Hindlimb muscle (tissue), 1 donor: ENCODE results near the gene B3GNT4. TPM values are rescaled to one million over a fixed set of nuclear protein-coding genes. Genes with fewer than 3 reads are reported as not detected.
"Not testable (repeated sequence)": the region's sequence is repeated elsewhere in the genome, so short reads cannot be mapped to it uniquely, and the experiment has no call there.

Source experiments
- DNase-seq: peaks from one replicate; pipeline ENCODE4 v3.0.0-alpha.2; 2013
- polyA plus RNA-seq: library from polyadenylated mRNA; unstranded; fragments of 120-200 nt; gene quantifications from one replicate; pipeline ENCODE4 v1.2.1, GENCODE V29; 2013; ENCODE audit not compliant: insufficient read length

Gene B3GNT4
- polyA plus RNA-seq, 1 donor = 0.59 TPM

- peak; percentile 99 for DNase-seq
Measured at GRCh38 chr12:122225683-122226365, 22.3 kb downstream of the B3GNT4 start, which contains the start of gene DIABLO. TSS of gene DIABLO (minus strand) at chr12:122226052. CDS start at chr12:122226014, 38 bp downstream.

- DNase-seq = no peak
Measured at GRCh38 chr12:122226366-122227125, 23.0 kb downstream of the B3GNT4 start.

DNA sequence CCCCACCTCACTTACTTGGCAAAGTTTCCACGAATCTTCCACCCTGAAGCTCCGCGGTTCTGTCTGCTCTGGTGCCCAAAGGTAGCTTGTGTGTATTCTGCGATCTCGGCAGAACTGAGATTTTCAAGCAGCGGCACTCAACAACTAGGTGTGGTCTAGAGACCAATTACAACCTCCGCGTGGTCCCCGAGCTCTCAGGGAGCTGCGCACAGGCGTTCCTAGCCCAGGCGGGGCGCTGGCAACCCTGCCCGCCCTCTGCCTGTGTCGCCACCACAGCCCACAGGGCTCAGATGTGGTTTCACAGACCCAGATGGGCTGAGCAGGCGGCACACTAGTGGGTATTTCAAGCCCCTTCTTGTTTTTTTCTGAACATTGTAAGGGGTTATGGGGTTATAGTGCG, 23.8 kb downstream of the B3GNT4 start:
- no peak for DNase-seq

GRCh38 chr12:122228092-122228491, 24.6 kb downstream of the B3GNT4 start:
- no peak for DNase-seq

GRCh38 chr12:122230798-122231197, 27.3 kb downstream of the B3GNT4 start:
- DNase-seq = no peak

DNA sequence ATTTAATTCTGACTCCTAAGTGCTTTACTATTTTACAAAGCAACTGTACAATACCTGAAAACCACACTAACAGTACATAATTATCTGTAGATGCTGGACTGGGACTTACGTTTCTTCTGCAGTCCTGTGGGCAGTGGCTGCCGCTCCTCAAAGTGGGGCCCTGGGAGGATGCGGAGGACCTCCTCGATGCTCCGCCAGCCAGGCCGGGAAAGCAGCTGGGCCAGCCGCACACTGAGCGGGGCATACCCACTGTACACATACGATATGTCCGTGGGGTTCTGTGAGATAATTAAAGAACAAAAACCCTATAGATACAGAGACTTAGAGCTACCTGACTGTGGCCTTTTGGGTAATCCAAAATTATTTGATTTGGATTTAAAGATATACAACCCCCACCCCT, 29.2 kb downstream of the B3GNT4 start:
- DNase-seq = no peak

DNA sequence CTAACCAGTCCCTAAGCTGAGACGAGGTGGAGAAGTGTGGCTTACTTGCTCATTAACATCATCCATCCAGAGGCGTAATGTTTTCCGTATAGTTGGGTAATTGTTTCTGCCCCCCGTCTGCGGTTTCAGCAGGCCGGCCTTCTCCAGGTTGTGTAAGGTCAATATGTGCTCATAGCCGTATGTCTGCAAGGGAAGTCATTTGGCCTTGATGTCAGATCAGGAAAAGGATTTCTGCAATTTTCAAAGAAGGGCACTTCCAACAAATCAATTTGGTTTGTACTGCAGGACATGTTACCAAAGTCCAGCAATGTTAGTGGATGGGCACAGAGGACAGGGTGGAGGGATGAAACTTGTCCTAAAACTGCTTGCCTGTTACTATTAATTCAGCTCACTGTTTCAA, 32.2 kb downstream of the B3GNT4 start:
- no peak for DNase-seq

- DNase-seq = no peak
Measured at GRCh38 chr12:122238861-122239260, 35.4 kb downstream of the B3GNT4 start.

- DNase-seq = no peak
Measured at GRCh38 chr12:122243965-122244364, 40.5 kb downstream of the B3GNT4 start.

DNA sequence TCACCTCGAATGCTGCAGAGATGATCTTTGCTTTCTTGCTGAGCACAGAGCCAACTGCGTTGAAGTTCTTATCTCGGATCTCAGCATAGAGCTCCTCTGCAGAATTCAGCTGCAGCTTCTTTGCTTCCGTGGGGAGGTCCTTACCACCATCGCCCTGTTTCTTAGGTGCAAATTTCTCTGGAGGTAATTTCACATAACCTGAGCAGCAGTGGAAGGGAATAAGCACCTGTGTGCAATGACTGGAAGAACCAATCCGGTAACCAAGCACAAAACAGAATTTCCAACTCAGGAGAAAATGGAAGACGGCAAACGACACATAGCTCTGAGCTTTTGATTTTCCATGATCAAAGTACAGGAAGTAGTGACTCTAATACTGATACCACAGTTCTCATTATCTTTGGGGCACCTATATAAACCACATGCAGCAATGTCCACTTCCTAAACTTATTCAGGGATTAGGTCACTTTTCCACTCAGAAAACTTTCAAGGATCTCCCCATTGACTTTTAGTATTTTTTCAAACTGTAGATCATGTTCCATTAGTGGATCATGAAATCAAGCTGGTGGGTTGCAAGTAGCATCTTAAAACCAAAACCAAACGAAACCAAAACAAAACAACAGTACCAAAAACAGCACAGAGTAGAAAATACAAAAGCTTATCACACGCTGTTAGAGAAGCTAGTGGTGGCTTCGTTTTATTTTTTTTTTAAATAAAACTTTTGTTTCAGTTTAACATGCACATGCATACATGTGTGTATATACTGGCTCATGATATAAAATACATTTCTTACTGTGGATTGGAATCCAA, 41.3 kb downstream of the B3GNT4 start:
- no peak for DNase-seq

DNA sequence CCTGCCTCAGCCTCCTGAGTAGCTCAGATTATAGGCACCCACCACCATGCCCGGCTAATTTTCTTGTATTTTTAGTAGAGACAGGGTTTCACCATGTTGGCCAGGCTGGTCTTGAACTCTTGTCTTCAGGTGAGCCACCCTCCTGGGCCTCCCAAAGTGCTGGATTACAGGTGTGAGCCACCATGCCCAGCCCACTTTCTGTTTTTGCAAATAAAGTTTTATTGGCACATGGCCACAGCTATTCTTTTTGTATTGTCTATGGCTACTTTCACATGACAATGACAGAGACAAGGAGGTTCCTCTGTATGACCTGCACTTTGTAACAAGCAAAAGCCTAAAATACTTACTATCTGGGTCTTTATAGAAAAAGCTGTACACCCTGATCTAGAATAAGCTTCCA, 42.0 kb downstream of the B3GNT4 start:
- no peak for DNase-seq

GRCh38 chr12:122250047-122250446, 46.5 kb downstream of the B3GNT4 start:
- no peak for DNase-seq

- no peak for DNase-seq
Measured at GRCh38 chr12:122250536-122250935, 47.0 kb downstream of the B3GNT4 start.

- DNase-seq = not testable (repeated sequence)
Measured at GRCh38 chr12:122258462-122258861, 55.0 kb downstream of the B3GNT4 start.

Other genes starting within 250 kb of the B3GNT4 start
- gene BCL7A, start 181.8 kb upstream of the B3GNT4 start, polyA plus RNA-seq = 21.2 TPM
- 36.7 TPM for gene MLXIP, start 125.0 kb upstream of the B3GNT4 start, polyA plus RNA-seq
- not detected for gene IL31, start 29.5 kb upstream of the B3GNT4 start, polyA plus RNA-seq
- not detected for gene LRRC43, start 20.6 kb upstream of the B3GNT4 start, polyA plus RNA-seq
- gene DIABLO, start 22.3 kb downstream of the B3GNT4 start, polyA plus RNA-seq = 28.1 TPM
- gene VPS33A, start 62.8 kb downstream of the B3GNT4 start, polyA plus RNA-seq = 12.5 TPM
- gene CLIP1, start 219.0 kb downstream of the B3GNT4 start, polyA plus RNA-seq = 21.7 TPM